Gastrocnemius medialis (tissue), 4 donors: ENCODE results near the gene CPNE2.

Experiments used
- CTCF ChIP-seq, 5 experiments: fragments of 450-650 bp in 3 of 5; fragments of 200-600 bp in 2 of 5; sonication (generic) in 2 of 5; IDR thresholded peaks in 4 of 5; conservative IDR thresholded peaks in 1 of 5; 1 replicate in 4 of 5; 2 replicates in 1 of 5; pipeline ENCODE4 v1.5.1; 2016 to 2019; ENCODE audit warnings: antibody characterized with exemption in 5 of 5, mild to moderate bottlenecking in 3 of 5, moderate library complexity in 3 of 5
- POLR2A ChIP-seq, 2 donors: fragments of 450-650 bp; IDR thresholded peaks; one replicate each; pipeline ENCODE4 v1.6.1; 2017; ENCODE audit warnings: antibody characterized with exemption in 2 of 2, mild to moderate bottlenecking in 2 of 2, moderate library complexity in 2 of 2

DNA sequence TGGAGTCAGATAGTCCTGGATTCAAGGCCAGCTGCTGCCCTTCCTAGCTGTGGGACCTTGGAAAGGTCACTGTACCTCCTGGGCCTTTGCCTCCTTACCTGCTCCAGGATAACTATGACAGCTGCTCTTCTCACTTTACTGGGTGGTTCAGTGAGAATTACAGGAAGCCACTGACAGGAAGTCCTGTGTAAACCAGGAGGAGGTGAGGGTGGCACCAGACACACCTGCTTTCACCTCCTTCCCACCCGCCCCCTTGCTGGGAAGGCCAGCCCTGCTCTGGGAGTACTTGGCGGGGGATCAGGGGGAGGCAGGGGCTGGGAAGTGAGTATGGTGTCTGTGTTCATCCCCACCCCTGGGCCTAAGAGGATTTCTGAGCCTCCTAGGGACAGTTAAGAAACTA, 42.6 kb downstream of the CPNE2 start:
- no peak for TF ChIP-seq CTCF (IDR thresholded peaks at IDR 0.05 in 4 of 5, conservative IDR thresholded peaks at IDR 0.05 in 1 of 5)
- TF ChIP-seq POLR2A (IDR thresholded peaks at IDR 0.05), result no peak
